Activated naive CD4-positive, alpha-beta T cell (primary cell): Measurements from ENCODE around the gene FBN1.

Source experiments
- DNase-seq, 4 experiments: peaks; one replicate each; lab custom pipeline; 2025; lab: John Stamatoyannopoulos, UW

FBN1 gene

DNA sequence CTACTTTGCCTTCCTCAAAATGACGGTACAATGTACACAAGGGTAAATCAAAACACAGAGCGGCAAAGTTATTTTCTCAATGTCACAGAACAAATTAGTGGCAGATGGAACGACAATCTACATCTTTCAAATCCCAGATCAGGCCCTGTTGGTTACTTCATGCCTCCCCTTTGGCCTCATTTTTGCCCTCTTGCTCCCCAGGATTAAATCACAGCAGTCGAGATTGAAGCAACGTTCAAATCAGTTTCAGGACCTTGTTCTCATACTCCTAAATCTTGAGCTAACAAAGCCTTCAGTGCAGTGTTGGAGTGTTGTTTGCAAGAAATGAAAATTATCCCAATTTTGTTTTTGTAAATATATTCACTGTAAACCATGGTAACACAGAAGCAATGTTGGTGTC, 91.4 kb downstream of the FBN1 start:
- DNase-seq = no peak

DNA sequence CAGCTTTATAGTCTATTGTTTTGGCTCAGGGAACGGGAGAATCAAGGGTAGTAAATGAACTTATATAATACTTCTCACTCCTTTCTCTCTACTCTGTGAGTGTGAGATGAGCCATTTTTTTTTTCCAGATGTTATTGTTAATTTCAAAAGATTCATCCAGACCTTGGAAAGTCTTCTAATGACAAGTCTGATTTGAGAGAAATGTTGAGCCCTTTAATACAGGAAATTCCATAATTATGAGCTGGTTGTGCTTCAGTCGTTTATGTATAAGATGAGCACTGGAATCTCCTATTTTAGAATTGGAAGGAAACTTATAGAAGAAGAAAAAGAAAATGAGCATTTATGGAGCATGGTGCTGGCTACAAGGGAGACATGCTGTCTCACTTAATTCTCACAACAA, 92.0 kb downstream of the FBN1 start:
- no peak for DNase-seq

DNA sequence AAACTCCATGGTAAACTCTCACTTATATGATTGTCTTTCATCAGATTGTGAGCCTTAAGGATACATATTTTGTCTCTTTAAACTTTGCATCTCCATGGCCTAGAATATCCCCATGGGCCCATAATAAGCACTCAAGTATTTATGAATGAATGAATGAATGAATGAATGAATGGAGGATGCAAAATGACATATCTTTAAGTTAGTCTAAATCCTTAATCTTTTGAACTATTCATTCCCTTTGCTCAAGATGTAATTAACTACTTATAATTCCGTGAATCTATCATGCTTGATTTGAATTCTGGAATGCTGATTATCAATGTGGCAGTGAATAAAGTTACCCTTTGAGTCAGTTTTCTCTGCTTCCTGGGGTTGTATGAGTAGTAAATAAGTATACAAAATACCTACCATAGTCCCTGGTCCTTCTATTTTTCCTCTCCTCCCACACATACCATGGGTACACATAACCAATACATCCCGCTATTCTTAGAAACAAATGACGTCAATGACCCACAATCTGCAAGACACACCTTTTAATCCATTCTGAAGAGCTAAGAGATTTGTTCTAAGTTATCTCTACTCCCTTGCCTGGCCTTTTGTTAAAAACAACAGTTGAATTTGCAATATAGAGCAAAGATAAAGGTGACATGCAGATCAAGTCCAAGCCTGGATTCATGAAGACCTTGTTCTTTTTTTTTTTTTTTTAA, 94.5 kb downstream of the FBN1 start:
- DNase-seq = no peak

DNA sequence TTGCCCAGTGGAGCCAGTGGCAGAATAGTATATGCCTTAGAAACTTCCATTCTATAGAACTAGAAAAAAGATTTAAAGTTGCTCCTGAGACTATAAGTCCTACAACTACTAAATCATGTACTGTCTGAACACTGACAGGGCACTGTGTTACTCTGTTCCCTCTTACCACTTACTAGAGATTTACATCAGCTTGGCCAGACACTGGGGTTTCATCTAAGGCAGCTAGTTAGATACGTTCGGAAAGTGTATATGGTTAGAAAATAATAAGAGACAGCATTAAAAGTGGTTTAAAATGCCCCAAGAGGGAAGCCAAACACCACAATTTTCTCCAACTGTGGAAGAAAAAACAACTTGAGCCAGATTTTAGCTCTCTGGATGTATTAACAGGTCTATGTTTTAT, 97.1 kb downstream of the FBN1 start:
- no peak for DNase-seq

DNA sequence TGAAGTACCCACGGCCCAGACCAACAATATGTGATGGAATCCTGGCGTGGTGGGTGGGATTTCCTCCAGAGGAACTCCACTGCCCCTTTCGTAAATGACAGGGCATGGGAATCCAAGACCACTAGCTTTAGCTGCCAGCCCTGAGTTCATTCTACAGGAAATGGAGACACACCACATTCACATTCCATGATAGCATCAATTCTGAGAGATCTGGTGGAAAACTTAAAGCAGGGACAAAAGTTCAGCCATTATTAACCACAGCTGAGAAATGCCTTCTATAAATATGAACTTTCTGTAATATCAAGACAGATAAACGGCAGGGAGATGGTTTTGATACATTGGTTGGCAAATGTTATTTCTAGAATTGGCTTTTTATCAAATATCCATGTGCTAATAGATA, 98.2 kb downstream of the FBN1 start:
- no peak for DNase-seq

DNA sequence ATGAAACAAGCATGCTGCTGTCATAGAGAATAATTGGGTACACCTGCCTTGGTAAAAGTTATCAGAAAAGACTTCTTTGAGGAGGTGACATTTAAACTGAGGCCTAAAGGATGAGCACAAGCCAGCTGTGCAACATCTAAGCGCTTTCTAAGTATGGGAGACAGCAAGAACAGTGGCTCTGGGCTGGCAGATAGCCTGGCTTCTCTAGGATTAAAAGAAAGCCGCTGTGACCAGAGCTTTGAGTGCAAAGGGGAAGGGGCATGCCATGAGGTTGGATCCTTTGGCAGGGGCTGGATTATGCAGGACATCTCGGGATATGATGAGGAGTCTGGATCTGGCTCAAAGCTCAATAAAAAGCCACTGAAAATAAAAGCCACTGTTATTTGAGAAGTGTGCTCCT, 99.2 kb downstream of the FBN1 start:
- DNase-seq = no peak

DNA sequence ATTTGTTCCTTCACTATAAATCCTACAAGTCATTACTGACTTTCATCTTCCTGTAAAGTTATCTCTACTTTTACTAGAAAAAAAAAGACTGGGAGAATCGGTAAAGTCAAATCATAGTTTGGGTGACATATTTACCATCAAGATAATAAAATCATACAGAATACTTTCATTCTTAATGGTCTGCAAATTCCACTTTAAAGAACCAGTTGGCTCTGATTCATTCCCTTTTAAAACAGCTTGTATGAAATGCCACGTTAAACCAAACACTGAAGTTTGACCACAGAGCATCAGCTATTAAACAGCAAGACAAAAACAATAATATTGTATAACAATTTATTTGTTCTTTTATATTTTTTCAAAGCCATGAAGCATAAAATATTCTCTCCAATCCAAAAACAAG, 100.7 kb downstream of the FBN1 start:
- no peak for DNase-seq

DNA sequence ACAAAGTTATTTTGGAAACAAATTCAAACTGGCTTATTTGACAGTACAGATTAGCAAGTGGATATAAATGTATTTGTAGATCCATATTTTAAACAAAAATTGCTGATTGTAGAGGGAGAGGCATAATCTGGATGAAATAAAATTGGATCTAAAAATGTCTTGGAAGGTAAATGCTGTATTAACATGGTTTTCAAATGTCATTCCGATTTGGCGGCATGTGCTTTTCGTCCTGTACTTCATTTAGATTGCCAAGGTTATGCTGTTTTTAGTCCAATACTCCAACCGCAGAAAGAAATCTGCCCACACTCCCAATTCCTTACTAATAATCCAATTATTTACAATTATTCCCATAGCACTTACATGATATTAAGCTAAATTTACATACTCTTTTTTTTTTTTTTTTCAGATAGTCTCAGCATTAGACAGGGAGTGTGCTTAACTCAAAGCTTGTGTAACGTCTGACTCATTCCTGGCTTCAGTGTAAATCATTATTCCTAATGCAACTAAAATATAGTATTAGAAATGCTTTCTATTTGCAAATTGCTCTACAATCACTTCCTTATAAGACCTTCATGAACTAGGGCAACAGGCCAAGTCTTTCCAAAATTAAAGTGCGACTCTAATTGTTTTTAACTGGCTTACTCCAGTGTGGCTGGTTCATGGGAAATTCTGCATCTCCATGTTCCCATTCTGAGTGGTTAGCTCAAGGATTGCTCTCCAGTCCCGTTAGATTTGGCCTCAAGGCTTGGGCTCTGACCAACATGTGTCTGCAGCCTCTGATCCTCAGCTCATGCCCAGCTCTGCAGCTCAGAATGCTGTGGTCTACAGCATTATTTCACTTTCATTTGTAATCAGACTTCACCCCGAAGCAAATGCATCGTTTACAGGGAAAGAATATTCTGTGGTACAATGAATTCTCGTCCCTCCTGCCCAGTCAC, 103.9 kb downstream of the FBN1 start:
- no peak for DNase-seq

DNA sequence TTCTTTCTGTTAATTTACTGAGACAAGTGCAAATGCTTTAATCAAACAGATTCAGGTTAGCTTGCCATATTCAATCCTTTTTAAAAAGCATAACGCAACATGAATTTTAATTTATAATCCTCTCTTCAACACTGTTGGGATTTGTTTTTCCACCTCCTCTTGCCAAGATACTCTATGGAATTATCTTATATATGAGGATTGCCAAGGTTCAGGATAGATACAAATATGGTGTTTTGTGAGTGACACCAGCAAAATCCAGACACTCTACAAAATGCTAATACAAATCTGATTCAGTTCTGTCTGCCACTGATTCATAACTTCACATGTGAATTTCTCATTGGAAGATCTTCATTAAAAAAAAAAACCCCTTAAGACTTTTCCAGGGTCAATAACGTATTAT, 104.8 kb downstream of the FBN1 start:
- DNase-seq = no peak

DNA sequence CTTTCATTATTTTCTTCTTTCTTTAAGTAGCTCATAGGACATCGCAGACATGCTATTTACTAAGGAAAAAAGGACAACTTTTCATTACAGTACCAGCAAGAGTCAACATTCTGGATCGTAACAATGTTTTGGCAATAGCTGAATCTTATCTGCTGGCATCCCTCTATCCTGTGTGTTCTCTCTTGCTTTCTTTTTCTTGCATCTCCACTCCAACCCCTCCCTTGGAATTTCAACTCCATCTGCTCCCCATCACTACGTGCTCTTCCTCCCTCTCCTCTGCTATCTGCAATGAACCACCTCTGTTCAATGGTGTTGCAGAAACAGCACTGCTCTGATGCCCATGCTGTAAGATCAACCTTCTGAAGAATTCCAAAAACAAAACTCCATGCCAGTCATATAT, 106.6 kb downstream of the FBN1 start:
- DNase-seq = no peak

DNA sequence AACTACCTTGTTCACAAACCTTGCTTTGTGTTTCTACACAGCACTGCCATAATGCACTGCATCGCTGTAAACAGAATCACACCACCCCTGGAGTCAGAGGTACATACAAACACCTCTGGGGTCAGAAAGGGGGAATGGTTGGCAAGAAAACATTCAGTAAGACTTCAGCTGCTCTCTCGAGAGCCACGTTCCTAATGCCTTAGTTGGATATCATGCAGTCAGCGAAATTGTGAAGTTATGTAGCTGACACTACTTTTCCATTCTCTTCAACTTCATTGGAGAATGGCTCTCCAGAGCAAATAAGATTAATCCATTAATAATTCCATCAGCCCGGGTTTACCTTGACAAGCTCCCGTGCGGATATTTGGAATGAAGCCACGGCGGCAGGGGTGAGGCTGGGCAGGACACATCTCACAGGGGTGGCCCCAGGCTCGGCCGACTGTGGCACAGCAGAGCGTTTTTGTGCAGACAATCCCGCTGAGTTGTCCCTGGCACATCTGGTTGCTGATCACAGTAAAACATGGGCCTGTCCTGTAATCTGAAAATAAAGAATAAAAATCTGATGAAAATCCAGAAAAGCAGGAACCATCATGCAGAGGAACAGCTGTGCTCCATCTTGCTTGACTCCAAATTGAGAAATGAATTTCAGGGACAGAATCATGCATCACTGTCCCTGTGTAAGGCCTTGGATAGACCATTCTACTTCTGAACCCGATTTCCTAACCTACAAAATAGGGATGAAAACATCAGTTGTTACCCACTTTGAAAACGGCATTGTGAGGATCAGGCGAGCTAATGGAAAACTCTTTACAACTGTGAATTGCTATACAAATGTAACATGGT, 108.0 kb downstream of the FBN1 start:
- DNase-seq = no peak

DNA sequence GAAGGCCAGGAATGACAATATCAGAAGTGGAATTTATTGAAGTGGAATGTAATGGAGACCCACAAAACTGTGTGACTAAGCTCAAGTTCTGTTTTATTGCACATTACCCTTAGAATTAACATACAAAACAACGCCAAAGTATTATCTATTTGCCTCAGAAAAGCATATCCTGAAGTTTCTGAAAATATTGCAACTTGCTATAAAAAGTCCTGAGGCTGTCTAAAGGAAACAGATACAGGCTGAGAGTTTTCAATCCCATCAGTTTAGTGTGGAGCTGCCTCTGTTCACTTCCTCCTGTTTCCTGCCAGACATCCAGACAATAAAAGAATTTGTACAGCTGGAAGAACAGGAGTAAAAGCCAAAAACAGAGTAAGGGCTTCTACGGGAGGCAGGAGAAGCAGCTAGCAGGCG, 108.8 kb downstream of the FBN1 start:
- no peak for DNase-seq

DNA sequence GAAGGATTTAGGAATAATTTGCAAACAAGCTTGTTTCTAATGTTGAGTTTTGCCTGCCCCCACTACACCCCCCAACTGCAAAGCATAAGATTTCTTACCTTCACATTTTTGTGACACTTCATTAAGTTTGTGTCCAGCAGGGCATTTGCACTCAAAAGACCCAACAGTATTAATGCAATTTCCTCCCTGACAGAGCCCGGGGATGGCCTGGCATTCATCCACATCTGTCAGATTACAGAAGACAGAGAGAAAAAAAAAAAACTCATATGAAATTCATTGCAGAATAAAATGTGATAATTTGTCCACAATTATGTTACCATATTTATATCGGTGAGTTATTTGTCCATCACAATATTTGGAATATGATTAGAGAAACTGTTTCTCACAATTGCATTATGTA, 111.5 kb downstream of the FBN1 start:
- DNase-seq = no peak

DNA sequence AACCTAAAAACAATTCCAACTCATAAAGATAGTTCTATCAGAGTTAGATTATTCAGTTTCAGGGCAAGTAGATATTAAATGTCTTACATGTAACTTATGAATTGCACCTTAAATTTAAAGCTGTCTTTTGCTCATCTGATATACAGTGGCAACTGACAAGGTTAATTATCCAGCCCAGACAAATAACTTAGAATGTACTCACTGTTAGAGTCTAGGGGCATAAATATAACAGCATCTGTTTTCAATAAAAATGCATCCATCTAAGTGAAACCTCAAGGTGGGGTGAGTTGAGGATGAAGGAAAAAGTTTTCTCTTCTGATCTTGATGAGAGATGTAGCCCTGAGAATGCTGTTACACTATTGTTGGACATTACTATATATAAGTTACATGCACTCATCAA, 112.6 kb downstream of the FBN1 start:
- DNase-seq = no peak

DNA sequence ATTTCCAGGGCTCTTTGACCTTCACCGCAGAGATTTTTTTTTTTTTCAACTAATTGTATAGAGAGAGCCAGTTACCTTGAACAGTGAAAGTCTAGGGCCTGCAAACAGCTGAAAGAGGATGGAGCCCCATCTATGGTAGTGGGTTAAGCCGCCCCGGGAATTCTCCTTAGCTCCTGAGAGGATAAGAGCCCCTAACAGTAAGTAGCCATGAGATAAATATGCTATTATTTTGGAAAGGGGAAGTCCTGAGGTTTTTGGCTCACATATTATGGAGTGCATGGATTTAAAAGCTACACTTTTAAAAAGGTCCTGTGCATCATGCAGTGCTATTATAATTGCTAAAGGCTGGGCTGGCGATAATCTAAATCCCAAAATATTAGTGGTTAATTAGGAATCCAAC, 115.0 kb downstream of the FBN1 start:
- no peak for DNase-seq

DNA sequence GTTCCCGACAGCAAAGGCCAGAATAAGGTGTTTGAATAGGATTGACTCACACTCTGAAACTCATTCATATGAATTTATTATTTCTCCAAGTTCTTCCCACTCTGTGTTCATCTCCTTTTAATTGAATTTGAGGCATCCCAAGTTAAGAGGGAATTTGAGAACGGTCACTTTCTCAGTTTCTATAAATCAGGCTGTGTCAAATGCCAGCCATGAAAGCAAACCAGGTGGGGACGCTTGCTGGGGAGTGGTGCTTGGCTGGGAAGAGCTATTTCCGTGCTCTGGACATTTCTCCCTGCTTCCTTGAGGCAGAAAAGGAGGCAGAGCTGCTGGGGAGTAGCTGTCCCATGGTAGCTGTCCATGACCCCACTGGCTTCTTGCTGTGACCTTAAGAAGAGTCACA, 116.6 kb downstream of the FBN1 start:
- no peak for DNase-seq

DNA sequence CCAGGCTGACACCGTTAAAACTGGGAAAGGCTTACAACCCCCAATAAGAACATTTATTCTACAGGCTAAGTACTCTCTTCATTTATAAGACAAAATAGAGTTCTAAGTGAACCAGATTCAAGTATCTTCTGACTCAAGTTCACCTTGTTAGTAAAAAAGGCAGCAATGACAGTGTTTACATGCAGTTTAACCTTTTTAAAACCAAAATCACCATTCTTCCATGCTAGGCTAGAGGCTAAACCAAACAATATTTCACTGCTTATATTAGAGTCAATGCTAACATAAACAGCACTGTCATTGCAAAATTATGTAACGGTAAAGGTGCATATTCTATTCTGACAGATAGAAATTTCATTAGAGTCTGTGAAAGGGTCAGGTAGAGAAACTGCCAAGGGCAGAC, 118.0 kb downstream of the FBN1 start:
- no peak for DNase-seq

DNA sequence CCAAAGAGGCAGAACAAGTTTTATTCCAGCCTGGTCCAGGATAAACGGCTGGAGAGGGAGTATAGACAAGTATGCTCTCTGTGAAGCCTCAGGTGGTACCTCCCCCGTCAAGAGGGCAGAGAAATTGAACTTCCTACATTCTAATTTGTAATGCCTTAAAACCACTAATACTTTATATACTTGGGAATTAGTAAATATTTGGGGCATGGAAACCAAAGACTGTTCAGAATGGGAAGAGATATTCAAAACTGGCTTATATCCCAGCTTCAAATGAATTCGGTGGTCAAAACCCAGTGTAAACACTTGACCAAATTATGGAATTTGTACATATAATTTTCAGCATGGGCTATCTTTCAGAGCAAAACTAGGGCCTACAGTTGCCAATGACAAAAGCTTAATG, 122.6 kb downstream of the FBN1 start:
- no peak for DNase-seq

DNA sequence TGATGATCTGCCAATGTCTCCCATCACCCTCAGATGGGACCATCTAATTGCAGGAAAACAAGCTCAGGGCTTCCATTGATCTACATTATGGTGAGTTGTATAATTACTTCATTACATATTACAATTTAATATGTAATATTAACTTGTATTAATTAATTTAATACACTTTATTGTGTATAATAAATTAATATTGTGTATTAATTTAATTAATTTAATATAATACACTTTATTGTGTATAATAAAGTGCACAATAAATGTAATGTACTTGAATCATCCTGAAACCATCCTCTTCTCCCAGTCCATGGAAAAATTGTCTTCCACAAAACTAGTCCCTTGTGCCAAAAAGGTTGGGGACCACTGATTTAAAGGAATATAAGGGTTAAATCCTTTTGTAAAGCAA, 123.4 kb downstream of the FBN1 start:
- DNase-seq = no peak

DNA sequence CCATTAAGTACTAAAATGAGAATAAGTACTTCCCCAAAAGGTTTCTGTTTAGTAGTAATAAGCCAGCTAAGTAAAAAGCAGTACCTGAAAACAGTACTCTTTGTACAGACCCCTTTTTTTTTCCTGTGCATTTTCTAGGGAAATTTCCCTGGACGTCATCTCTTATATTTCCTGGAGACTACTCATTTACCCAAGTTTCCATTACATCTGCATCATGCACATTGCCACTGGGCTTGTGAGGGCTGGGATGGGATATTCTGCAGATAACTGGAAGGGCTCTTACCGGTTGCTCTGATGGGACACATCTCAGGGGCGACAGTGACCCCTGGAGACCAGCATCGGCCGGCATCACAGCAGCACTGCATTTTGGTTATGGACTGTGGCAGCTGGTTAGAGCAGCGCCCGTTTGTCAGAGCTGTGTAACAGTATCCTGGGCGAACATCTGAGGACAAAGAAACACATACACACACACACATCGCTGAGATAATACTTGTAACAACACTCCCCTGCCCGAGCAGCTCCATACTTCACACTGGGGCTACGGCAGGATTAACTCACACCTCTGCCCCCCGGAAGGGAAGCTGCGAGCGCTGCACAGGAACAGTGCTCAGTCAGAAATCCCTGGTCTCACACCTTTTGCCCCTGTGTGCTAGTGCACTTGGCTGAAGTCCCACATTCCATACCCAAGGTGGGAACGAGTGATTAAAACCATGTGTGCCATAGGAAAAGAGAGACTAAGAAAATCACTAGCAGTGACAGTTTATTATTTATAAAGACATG, 124.9 kb downstream of the FBN1 start:
- DNase-seq = no peak

DNA sequence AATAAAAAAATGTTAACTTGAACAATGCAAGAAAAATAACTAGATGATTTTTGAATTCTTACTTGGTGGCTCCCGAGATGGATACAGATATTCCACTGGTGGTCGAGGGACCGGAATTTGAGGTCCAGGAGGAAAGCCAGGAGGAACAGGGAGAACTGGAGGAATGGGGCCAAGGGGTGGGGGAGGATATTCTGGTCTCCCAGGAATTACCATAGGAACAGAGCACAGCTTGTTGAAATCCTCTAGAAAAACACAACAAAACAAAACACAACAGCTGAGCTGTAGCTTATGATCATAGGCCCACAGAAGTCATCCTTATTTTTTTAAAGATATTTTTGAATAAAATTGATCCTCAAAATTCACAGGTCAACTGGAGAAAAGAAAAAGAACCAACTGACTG, 129.4 kb downstream of the FBN1 start:
- DNase-seq = no peak

DNA sequence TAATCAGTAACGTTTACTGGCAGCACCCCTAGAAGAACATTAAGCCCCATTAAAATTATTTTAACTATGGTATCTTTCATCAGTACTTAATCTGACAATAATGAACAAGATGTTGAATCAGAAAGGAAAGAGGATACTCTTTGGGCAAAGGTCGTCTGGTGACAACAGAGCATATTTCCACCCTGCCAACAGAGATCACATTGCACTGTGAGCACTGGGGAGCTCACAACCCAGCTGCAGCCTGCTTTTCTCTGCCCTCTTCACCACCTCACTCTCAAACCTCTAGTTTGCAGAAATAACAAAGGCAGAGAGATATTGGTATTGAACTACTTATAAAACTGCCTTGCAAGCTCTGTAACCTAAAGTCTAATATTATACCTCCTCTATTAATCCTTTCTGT, 130.0 kb downstream of the FBN1 start:
- DNase-seq = no peak
